Suprapubic skin (tissue), 4 donors: Measurements from ENCODE around the gene KLF13. TPM values are rescaled to one million over a fixed set of nuclear protein-coding genes. Genes with fewer than 3 reads are reported as not detected.
A peak's percentile ranks its signal among the peaks of the same experiment; 100 is the strongest.

ENCODE experiments used
- DNase-seq, 2 donors: peaks; one replicate each; pipeline ENCODE4 v3.0.0-alpha.2; 2019; ENCODE audit warnings: low spot score in 2 of 2
- H3K27ac ChIP-seq: fragments of 200-600 bp; sonication (generic); one replicate; pipeline ENCODE4 v1.5.1; 2019
- H3K27me3 ChIP-seq: fragments of 200-600 bp; sonication (generic); one replicate; pipeline ENCODE4 v1.5.1; 2019
- H3K36me3 ChIP-seq: fragments of 200-600 bp; sonication (generic); one replicate; pipeline ENCODE4 v1.5.1; 2019
- H3K4me1 ChIP-seq: fragments of 200-600 bp; sonication (generic); one replicate; pipeline ENCODE4 v1.5.1; 2019
- H3K4me3 ChIP-seq: fragments of 200-600 bp; sonication (generic); one replicate; pipeline ENCODE4 v1.5.1; 2019; ENCODE audit warnings: mild to moderate bottlenecking
- H3K9me3 ChIP-seq: fragments of 200-600 bp; sonication (generic); one replicate; pipeline ENCODE4 v1.5.1; 2019
- CTCF ChIP-seq, 2 donors: fragments of 200-600 bp in 1 of 2; fragments of 450-650 bp in 1 of 2; sonication (generic) in 1 of 2; IDR thresholded peaks; one replicate each; pipeline ENCODE4 v1.5.1; 2016 to 2019; ENCODE audit warnings: antibody characterized with exemption in 2 of 2, mild to moderate bottlenecking in 1 of 2, moderate library complexity in 1 of 2
- EP300 ChIP-seq: sonication (generic); formaldehyde crosslinking; IDR thresholded peaks from one replicate; pipeline ENCODE4 v1.6.1; 2017; ENCODE audit warnings: antibody characterized with exemption
- POLR2A ChIP-seq, 2 donors: fragments of 450-650 bp; IDR thresholded peaks; one replicate each; pipeline ENCODE4 v1.6.1; 2017; ENCODE audit warnings: antibody characterized with exemption in 2 of 2, mild to moderate bottlenecking in 2 of 2, moderate library complexity in 2 of 2
- POLR2AphosphoS5 ChIP-seq, 3 donors: sonication (generic); formaldehyde crosslinking; IDR thresholded peaks; one replicate each; pipeline ENCODE4 v1.6.1; 2017; ENCODE audit warnings: antibody characterized with exemption in 3 of 3
- WGBS: methylation state at CpG from one replicate; pipeline ENCODE4 v1.1.5; 2018; 5-methylcytosine and 5-hydroxymethylcytosine counted together
- total RNA-seq, 4 donors: library from RNA; depleted of rRNA; stranded (reverse); fragments of >200 nt; gene quantifications; one replicate each; pipeline ENCODE4 v1.1.0, GENCODE V29; 2016

Gene KLF13
- total RNA-seq, 4 donors from 2014 or later, result 141 to 162 (median 145) TPM

GRCh38 chr15:31291048-31291578 lies 35.5 kb upstream of the KLF13 start:
- TF ChIP-seq POLR2AphosphoS5 (IDR thresholded peaks at IDR 0.05) (no peak), CTCF (IDR thresholded peaks at IDR 0.05) (no peak), POLR2A (IDR thresholded peaks at IDR 0.05) (no peak), EP300 (no peak)
- Histone ChIP-seq H3K27me3 (no peaks in the 10 kb centered on the region), H3K9me3 (no peaks in the 10 kb centered on the region), H3K27ac (no peak overlapping the region), H3K4me1 (peaks cover under 1% of the 10 kb centered on the region), H3K4me3 (no peak overlapping the region), H3K36me3 (no peaks in the 10 kb centered on the region)
- WGBS, result 79% methylated on average over 3 of the region's 3 CpGs
- no peak for DNase-seq

GRCh38 chr15:31292391-31293015 lies 34.1 kb upstream of the KLF13 start:
- Histone ChIP-seq H3K4me1 (peaks cover 14% of the 10 kb centered on the region), H3K27ac (no peak overlapping the region), H3K27me3 (no peaks in the 10 kb centered on the region), H3K9me3 (no peaks in the 10 kb centered on the region), H3K36me3 (no peaks in the 10 kb centered on the region), H3K4me3 (no peak overlapping the region)
- peak in 1 of 2 donors; percentile 16 for DNase-seq
- TF ChIP-seq CTCF (IDR thresholded peaks at IDR 0.05), result no peak
- TF ChIP-seq POLR2AphosphoS5 (IDR thresholded peaks at IDR 0.05), result no peak
- TF ChIP-seq POLR2A (IDR thresholded peaks at IDR 0.05), result no peak
- no peak for TF ChIP-seq EP300
- 91% methylated on average over 3 of the region's 3 CpGs for WGBS

GRCh38 chr15:31293655-31294054 lies 33.0 kb upstream of the KLF13 start:
- no peaks in the 10 kb centered on the region for H3K27me3 ChIP-seq
- H3K4me1 ChIP-seq, result peaks cover 16% of the 10 kb centered on the region
- H3K27ac ChIP-seq, result no peak overlapping the region
- TF ChIP-seq POLR2AphosphoS5 (IDR thresholded peaks at IDR 0.05) (no peak), CTCF (IDR thresholded peaks at IDR 0.05) (no peak), EP300 (no peak), POLR2A (IDR thresholded peaks at IDR 0.05) (no peak)
- H3K4me3 ChIP-seq, result no peak overlapping the region
- no peaks in the 10 kb centered on the region for H3K9me3 ChIP-seq
- WGBS, result 84% methylated on average over 3 of the region's 3 CpGs
- DNase-seq, result no peak
- H3K36me3 ChIP-seq, result no peaks in the 10 kb centered on the region

GRCh38 chr15:31294067-31294466 lies 32.6 kb upstream of the KLF13 start:
- no peaks in the 10 kb centered on the region for H3K27me3 ChIP-seq
- 85% methylated on average over 2 of the region's 2 CpGs for WGBS
- H3K9me3 ChIP-seq, result no peaks in the 10 kb centered on the region
- no peak overlapping the region for H3K27ac ChIP-seq
- H3K4me3 ChIP-seq, result no peak overlapping the region
- H3K36me3 ChIP-seq, result no peaks in the 10 kb centered on the region
- DNase-seq, result no peak
- H3K4me1 ChIP-seq, result peaks cover 16% of the 10 kb centered on the region
- no peak for TF ChIP-seq EP300

GRCh38 chr15:31295658-31296057 lies 31.0 kb upstream of the KLF13 start:
- H3K27me3 ChIP-seq, result no peaks in the 10 kb centered on the region
- H3K36me3 ChIP-seq, result no peaks in the 10 kb centered on the region
- 84% methylated on average over 8 of the region's 8 CpGs for WGBS
- TF ChIP-seq POLR2AphosphoS5 (IDR thresholded peaks at IDR 0.05) (no peak), EP300 (no peak), POLR2A (IDR thresholded peaks at IDR 0.05) (no peak), CTCF (IDR thresholded peaks at IDR 0.05) (no peak)
- H3K9me3 ChIP-seq, result no peaks in the 10 kb centered on the region
- peak; percentile 42 to 68 for DNase-seq
- H3K4me3 ChIP-seq, result no peak overlapping the region
- no peak overlapping the region for H3K27ac ChIP-seq
- peaks cover 25% of the 10 kb centered on the region for H3K4me1 ChIP-seq

- TF ChIP-seq EP300, result no peak
- TF ChIP-seq POLR2AphosphoS5 (IDR thresholded peaks at IDR 0.05), result no peak
- TF ChIP-seq CTCF (IDR thresholded peaks at IDR 0.05), result no peak
- no peak for TF ChIP-seq POLR2A (IDR thresholded peaks at IDR 0.05)
- H3K27me3 ChIP-seq, result no peaks in the 10 kb centered on the region
- H3K27ac ChIP-seq, result no peak overlapping the region
- DNase-seq, result no peak
- H3K36me3 ChIP-seq, result no peaks in the 10 kb centered on the region
- H3K4me3 ChIP-seq, result no peak overlapping the region
- no peaks in the 10 kb centered on the region for H3K9me3 ChIP-seq
- 69% methylated on average over 3 of the region's 3 CpGs for WGBS
- H3K4me1 ChIP-seq, result peaks cover 30% of the 10 kb centered on the region
Measured at GRCh38 chr15:31296219-31296645, 30.4 kb upstream of the KLF13 start.
